Measurements from ENCODE around the gene OSBPL1A.

Gene OSBPL1A

DNA sequence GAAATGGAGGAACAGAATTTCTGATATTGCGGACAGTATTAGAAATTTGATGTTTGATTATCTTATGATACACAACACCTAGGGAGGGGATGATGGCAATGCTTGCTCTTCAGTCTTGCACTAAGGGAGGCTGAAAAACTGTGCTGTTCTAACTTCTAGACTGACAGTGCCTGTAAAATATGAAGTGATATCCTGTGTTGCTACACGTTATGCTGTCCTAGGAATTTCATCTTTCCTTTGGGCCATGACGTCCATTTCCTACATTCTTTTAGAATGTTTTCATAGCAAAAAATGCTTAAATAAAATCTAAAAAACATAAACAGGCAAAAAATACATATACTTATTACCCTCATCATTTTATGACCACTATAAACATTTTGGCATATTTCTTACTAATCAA lies 55.3 kb downstream of the OSBPL1A start:
- no peak for DNase-seq (ENCODE audit: low read depth in 2 of 2, low spot score in 1 of 2)

- no peak for DNase-seq (ENCODE audit: low read depth in 2 of 2, low spot score in 1 of 2)
These were observed 56.3 kb downstream of the OSBPL1A start for GRCh38 chr18:24341361-24341760.

DNA sequence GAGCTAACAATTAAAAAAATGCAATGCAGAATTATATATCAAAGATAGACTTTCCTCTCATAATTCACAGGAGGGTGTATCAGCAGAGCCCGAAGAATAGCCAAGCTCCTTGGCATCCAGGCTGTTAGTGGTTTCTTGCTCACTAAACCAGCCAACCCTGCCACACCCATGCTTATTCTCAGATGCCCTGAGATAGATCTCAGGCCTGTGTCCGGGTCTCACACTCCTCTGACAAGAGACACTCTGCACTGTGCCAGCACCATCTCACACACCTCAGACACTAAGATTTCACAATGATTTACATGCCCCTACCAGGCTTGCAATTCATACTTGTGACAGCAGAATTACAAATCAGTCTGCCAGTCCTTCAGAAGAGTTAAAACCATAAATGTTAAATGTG lies 64.5 kb downstream of the OSBPL1A start:
- no peak for DNase-seq (ENCODE audit: low read depth in 2 of 2, low spot score in 1 of 2)

DNA sequence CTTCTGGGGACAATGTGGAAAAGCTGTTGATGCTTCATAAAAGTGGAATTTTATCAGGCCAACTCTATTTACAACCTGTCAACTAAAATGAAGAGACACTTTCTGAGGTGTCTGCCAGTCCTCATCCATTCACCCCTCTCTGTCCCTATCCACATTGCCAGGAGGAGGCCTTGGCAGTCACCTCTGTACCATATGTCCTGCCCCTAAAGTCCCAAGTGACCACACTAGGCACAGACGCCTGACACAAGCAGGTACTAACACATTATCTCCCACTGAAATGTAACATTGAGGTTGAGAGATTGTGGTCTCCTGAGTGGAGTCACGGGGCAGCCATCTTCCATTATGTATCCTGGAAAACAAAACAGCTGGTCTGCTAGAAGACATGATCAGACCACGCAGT lies 71.4 kb downstream of the OSBPL1A start:
- DNase-seq (ENCODE audit: low read depth in 2 of 2, low spot score in 1 of 2): no peak

GRCh38 chr18:24322584-24323136 lies 75.0 kb downstream of the OSBPL1A start:
- no peak for DNase-seq (ENCODE audit: low read depth in 2 of 2, low spot score in 1 of 2)

GRCh38 chr18:24321071-24321470 lies 76.6 kb downstream of the OSBPL1A start:
- no peak for DNase-seq (ENCODE audit: low read depth in 2 of 2, low spot score in 1 of 2)

- DNase-seq (ENCODE audit: low read depth in 2 of 2, low spot score in 1 of 2): no peak
These were observed 77.9 kb downstream of the OSBPL1A start for GRCh38 chr18:24319757-24320156.

- DNase-seq (ENCODE audit: low read depth in 2 of 2, low spot score in 1 of 2): no peak
These were observed 80.3 kb downstream of the OSBPL1A start for GRCh38 chr18:24317370-24317769.

GRCh38 chr18:24315170-24315569 lies 82.5 kb downstream of the OSBPL1A start:
- DNase-seq (ENCODE audit: low read depth in 2 of 2, low spot score in 1 of 2): no peak

- no peak for DNase-seq (ENCODE audit: low read depth in 2 of 2, low spot score in 1 of 2)
These were observed 91.4 kb downstream of the OSBPL1A start for GRCh38 chr18:24306201-24306600.

GRCh38 chr18:24300703-24301102 lies 96.9 kb downstream of the OSBPL1A start:
- no peak for DNase-seq (ENCODE audit: low read depth in 2 of 2, low spot score in 1 of 2)

GRCh38 chr18:24296276-24296675 lies 101.3 kb downstream of the OSBPL1A start:
- no peak for DNase-seq (ENCODE audit: low read depth in 2 of 2, low spot score in 1 of 2)

DNA sequence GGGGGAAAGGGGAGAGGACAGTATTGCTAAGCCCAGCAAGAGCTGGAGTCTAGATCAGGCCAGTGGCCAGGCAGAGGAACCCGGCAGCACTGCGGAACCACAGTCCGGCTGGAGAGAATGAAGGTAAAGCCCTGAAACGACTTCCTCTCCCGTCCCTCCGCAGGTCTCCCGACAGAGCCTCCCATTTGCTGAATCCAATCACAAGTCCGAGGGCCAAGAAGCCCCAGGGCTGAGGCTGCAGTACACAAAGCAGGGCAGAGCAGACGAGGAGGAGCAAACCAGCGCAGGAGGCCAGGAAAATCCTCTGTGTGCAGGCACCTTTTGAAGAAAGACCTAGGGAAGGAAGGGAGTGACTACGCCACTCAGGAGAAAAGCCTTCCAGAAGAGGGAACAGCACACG lies 104.4 kb downstream of the OSBPL1A start:
- DNase-seq (ENCODE audit: low read depth in 2 of 2, low spot score in 1 of 2): no peak

- no peak for DNase-seq (ENCODE audit: low read depth in 2 of 2, low spot score in 1 of 2)
These were observed 119.0 kb downstream of the OSBPL1A start for GRCh38 chr18:24278591-24278990.

GRCh38 chr18:24277516-24278195 lies 120.0 kb downstream of the OSBPL1A start:
- DNase-seq (ENCODE audit: low read depth in 2 of 2, low spot score in 1 of 2): no peak

DNA sequence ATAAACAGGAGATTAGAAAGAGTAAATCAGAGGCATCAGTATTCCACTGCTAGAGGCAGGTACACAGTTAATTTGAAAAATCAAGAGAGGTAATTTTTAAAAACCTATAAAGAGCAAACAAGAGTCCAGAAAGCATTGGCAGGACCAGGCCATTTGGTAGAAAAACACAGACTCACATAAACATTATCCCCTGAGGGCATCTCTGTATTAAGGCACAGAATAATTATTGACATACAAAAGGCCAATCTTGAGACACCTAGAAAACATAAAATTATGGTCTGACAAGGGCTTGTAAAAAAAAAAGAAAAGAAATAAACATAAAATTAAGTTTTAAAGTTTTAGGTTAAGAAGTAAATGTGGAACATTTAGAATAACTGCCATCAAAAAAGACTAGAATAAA lies 120.6 kb downstream of the OSBPL1A start:
- no peak for DNase-seq (ENCODE audit: low read depth in 2 of 2, low spot score in 1 of 2)

- DNase-seq (ENCODE audit: low read depth in 2 of 2, low spot score in 1 of 2): no peak
These were observed 122.8 kb downstream of the OSBPL1A start for GRCh38 chr18:24274837-24275236.

DNA sequence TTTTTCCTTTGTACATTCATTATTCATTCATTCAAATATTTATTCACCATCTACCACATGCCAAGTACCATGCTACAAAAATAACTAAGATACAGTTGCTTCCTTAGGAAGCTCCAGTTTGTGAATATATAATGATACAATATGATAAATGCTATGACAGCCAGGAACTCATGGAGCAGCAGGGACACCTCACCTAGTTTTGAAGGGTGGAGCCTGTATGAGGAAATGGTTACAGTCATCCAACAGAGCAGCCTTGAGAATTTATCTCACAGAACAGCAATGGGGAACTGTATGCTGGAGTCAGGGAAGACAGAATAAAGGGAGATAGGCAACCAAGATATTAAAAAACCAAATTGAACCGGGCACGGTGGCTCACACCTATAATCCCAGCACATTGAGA lies 124.0 kb downstream of the OSBPL1A start:
- DNase-seq (ENCODE audit: low read depth in 2 of 2, low spot score in 1 of 2): no peak

DNA sequence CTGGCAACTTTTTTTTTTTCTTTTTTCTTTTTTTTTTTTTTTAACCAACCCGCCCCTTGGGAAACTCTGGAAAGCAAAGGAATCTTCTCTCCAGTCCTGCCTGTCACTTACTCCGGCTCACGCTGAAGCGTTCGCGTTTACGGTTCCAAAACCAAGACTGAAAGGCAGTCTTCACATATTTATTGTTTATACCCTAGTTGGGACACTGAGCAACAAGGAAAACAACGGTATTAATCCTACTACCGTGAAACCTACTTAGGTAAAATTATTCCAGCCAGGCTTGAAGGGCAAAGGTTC lies 125.4 kb downstream of the OSBPL1A start:
- no peak for DNase-seq (ENCODE audit: low read depth in 2 of 2, low spot score in 1 of 2)

GRCh38 chr18:24271381-24272228 lies 126.0 kb downstream of the OSBPL1A start:
- no peak for DNase-seq (ENCODE audit: low read depth in 2 of 2, low spot score in 1 of 2)

DNA sequence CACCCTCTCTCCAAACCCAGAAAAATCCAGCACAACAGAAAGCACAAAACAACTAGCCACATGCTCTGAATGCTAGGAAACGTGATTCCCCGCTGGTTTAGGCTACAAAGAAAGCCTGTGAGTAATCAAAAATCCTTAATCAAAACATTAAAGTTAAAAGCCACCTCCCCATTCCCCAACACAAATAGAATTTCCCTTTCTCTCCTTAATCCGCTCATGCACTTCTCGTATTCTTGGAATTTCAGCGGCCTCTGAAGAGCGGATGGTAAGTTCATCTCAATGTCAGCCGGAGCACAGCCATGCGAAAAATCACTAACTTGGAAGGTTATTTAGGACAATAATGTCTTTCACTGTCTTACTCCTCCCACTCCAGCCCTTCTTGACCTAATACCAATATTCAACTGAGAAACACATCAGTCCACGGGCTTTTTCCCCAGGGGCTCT lies 126.7 kb downstream of the OSBPL1A start:
- DNase-seq (ENCODE audit: low read depth in 2 of 2, low spot score in 1 of 2): no peak

DNA sequence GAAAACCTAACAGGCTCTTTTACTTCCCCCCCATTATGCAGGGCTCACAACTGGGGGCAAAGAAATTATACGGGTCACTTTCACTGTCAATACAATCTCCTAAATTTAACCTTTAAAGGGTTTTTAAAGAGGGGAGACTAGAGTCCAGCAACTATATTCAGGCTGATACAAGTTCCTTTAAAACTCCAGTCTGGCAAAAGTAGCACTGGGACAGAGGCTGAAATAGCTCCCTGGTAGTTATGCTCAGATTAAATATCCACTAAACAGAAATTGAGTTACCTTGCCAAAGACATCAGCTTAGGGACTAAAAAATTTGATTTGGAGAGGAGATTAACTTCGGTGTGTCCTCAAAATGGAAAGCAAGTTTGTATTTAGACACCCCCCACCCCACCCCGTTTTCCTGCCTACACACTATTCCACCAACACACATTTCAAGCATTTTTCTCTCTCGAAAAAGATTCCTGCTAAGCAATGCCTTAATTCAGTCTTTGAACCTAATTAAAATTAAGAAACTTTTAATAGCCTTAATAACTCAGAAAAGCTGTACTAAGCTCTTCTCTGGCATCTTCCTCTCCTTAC lies 127.2 kb downstream of the OSBPL1A start:
- DNase-seq (ENCODE audit: low read depth in 2 of 2, low spot score in 1 of 2): no peak

Data from stimulated activated CD8-positive, alpha-beta memory T cell treated with anti-CD3 and anti-CD28 coated beads, Interleukin-4, amount 100 ng/mL, for 4 hours (primary cell).